MM.1S (cell line): ENCODE measurements around the gene SEC31B.

Experiments
- CTCF ChIP-seq: fragments of 300-600 bp; sonication (generic); IDR thresholded peaks from 2 replicates; pipeline ENCODE4 v1.5.1; 2016; ENCODE audit warnings: antibody characterized with exemption, low read length, mixed read lengths
- EZH2 ChIP-seq: fragments of 300-600 bp; sonication (generic); optimal IDR thresholded peaks from 2 replicates; pipeline ENCODE3; 2017; ENCODE audit warnings: low read depth, mild to moderate bottlenecking, antibody characterized with exemption, low read length, mixed read lengths

GRCh38 chr10:100561005-100561404, 41.3 kb upstream of the SEC31B start:
- TF ChIP-seq CTCF (no peak), EZH2 (no peak)
